Sigmoid colon (tissue), 4 donors: Measurements from ENCODE around the gene LOXHD1.

Experiments
- CTCF ChIP-seq, 4 experiments: fragments of 450-650 bp in 3 of 4; fragments of 200-600 bp in 1 of 4; IDR thresholded peaks; one replicate each; pipeline ENCODE4 v1.5.1; 2016 to 2019; ENCODE audit warnings: antibody characterized with exemption in 4 of 4, mild to moderate bottlenecking in 3 of 4, moderate library complexity in 2 of 4
- EP300 ChIP-seq, 4 donors: sonication (generic); formaldehyde crosslinking; IDR thresholded peaks; one replicate each; pipeline ENCODE4 v1.6.1; 2017; ENCODE audit warnings: antibody characterized with exemption in 4 of 4

DNA sequence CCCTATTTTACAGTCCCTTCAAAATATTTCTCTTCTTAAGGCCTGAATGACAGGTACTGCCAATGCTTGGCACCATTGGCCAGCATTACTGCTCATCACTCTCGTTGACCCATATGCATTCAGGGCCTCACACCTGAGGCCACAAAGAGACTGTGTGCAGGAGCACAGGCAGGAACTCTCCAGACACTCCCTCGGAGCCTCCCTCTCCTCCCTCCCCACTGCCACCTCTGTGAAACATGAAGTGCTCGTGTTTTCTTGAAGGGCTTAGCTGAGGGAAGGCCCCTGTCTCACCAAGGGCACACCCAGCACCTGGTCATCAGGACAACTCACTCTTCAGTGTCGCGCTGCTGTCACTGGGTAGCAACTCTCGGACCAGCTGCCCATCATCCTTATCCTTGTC lies 85.3 kb downstream of the LOXHD1 start:
- no peak for TF ChIP-seq CTCF (IDR thresholded peaks at IDR 0.05)
- no peak for TF ChIP-seq EP300 (IDR thresholded peaks at IDR 0.05)
